ENCODE results near the gene CDC42EP4.
A peak's percentile ranks its signal among the peaks of the same experiment; 100 is the strongest.
"Not testable (repeated sequence)": the region's sequence is repeated elsewhere in the genome, so short reads cannot be mapped to it uniquely, and the experiment has no call there.

CDC42EP4 gene

GRCh38 chr17:73279704-73280103 lies 32.1 kb downstream of the CDC42EP4 start:
- no peak for DNase-seq (ENCODE audit: low read depth)

GRCh38 chr17:73278465-73279453 lies 33.0 kb downstream of the CDC42EP4 start:
- no peak for DNase-seq (ENCODE audit: low read depth)

- no peak for DNase-seq (ENCODE audit: low read depth)
These were observed 33.7 kb downstream of the CDC42EP4 start for GRCh38 chr17:73278049-73278464.

GRCh38 chr17:73274490-73274889 lies 37.3 kb downstream of the CDC42EP4 start:
- DNase-seq (ENCODE audit: low read depth) = no peak

GRCh38 chr17:73272906-73273218 lies 38.9 kb downstream of the CDC42EP4 start:
- no peak for DNase-seq (ENCODE audit: low read depth)

- DNase-seq (ENCODE audit: low read depth) = no peak
These were observed 40.7 kb downstream of the CDC42EP4 start for GRCh38 chr17:73271072-73271471.

- no peak for DNase-seq (ENCODE audit: low read depth)
These were observed 42.0 kb downstream of the CDC42EP4 start for GRCh38 chr17:73269791-73270190.

- DNase-seq (ENCODE audit: low read depth) = no peak
These were observed 42.5 kb downstream of the CDC42EP4 start for GRCh38 chr17:73269329-73269615.

GRCh38 chr17:73268582-73269328 lies 43.0 kb downstream of the CDC42EP4 start:
- DNase-seq (ENCODE audit: low read depth) = no peak

GRCh38 chr17:73267648-73268537 lies 43.9 kb downstream of the CDC42EP4 start:
- DNase-seq (ENCODE audit: low read depth) = no peak

GRCh38 chr17:73266796-73267195 lies 45.0 kb downstream of the CDC42EP4 start:
- no peak for DNase-seq (ENCODE audit: low read depth)

GRCh38 chr17:73265646-73266640 lies 45.9 kb downstream of the CDC42EP4 start:
- no peak for DNase-seq (ENCODE audit: low read depth)

GRCh38 chr17:73264448-73264847 lies 47.4 kb downstream of the CDC42EP4 start:
- not testable (repeated sequence) for DNase-seq (ENCODE audit: low read depth)

GRCh38 chr17:73262676-73263642 lies 48.8 kb downstream of the CDC42EP4 start:
- no peak for DNase-seq (ENCODE audit: low read depth)

GRCh38 chr17:73261952-73262675 lies 49.7 kb downstream of the CDC42EP4 start:
- DNase-seq (ENCODE audit: low read depth) = no peak

- no peak for DNase-seq (ENCODE audit: low read depth)
These were observed 50.2 kb downstream of the CDC42EP4 start, which contains the start of gene CPSF4L for GRCh38 chr17:73261617-73261951. TSS of gene CPSF4L (minus strand) at chr17:73261880. CDS start at chr17:73261818, 62 bp downstream.

- DNase-seq (ENCODE audit: low read depth) = no peak
These were observed 54.3 kb downstream of the CDC42EP4 start for GRCh38 chr17:73257516-73257915.

GRCh38 chr17:73256220-73256619 lies 55.6 kb downstream of the CDC42EP4 start:
- DNase-seq (ENCODE audit: low read depth) = no peak

GRCh38 chr17:73255671-73256181 lies 56.1 kb downstream of the CDC42EP4 start:
- DNase-seq (ENCODE audit: low read depth) = peak; percentile 39
